ENCODE measurements around the gene SYNPR. TPM values are rescaled to one million over a fixed set of nuclear protein-coding genes. Genes with fewer than 3 reads are reported as not detected.

The SYNPR gene
- polyA plus RNA-seq, 3 donors = not detected

DNA sequence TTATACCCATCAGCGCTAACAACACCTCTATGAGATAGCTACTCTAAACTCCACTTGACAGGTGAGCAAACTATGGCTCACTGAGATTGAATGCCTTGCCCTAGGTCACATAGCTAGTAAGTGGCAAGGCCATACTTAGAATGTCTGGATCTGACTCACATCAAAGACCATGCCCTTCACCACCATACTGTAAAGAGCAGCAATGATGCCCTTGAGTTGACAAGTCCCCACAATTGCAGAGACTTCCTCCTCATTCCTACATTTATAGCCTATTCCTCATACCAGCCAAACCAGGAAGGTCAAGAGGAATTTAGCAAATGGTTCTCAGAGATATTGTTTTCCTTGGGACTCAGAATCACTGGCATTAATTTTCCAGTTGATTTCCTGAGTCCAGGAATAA is 216.5 kb downstream of the SYNPR start:
- Histone ChIP-seq H3K4me1 (ENCODE audit: control insufficient read depth in 1 of 2, insufficient read depth in 2 of 2, low read length in 2 of 2) (no peaks in the 10 kb centered on the region), H3K36me3 (replicated peaks in 1 of 2; ENCODE audit: control insufficient read depth in 1 of 2, insufficient read depth in 2 of 2, low read length in 2 of 2) (no peaks in the 10 kb centered on the region), H3K27ac (ENCODE audit: low read depth in 1 of 2, low read length in 2 of 2) (no peak overlapping the region), H3K4me2 (replicated peaks; ENCODE audit: extremely low read depth, low read length, poor library complexity, severe bottlenecking) (no peak overlapping the region), H3K79me2 (ENCODE audit: insufficient read depth, low read length) (no peaks in the 10 kb centered on the region), H3K27me3 (ENCODE audit: control insufficient read depth in 2 of 2, insufficient read depth in 2 of 2, low read length in 2 of 2) (no peaks in the 10 kb centered on the region), H3K9me3 (replicated peaks in 1 of 2; ENCODE audit: control insufficient read depth in 1 of 2, insufficient read depth in 1 of 2, low read length in 2 of 2) (peaks cover 0 to 3% of the 10 kb centered on the region in 2 donors), H3K9ac (ENCODE audit: insufficient read depth, low read length, poor library complexity, severe bottlenecking) (no peak overlapping the region), H2AFZ (ENCODE audit: insufficient read depth, low read depth, low read length, poor library complexity, severe bottlenecking) (no peak overlapping the region), H4K20me1 (ENCODE audit: insufficient read depth, low read length) (no peaks in the 10 kb centered on the region), H3K4me3 (replicated peaks in 1 of 3; ENCODE audit: low read depth in 2 of 3, low read length in 3 of 3) (no peak overlapping the region)
- H3K27ac Mint-ChIP-seq = no peak overlapping the region
- peaks cover 0 to 6% (median 2%) of the 10 kb centered on the region in 7 donors for H3K9me3 Mint-ChIP-seq
- TF ChIP-seq, protein P1, sequence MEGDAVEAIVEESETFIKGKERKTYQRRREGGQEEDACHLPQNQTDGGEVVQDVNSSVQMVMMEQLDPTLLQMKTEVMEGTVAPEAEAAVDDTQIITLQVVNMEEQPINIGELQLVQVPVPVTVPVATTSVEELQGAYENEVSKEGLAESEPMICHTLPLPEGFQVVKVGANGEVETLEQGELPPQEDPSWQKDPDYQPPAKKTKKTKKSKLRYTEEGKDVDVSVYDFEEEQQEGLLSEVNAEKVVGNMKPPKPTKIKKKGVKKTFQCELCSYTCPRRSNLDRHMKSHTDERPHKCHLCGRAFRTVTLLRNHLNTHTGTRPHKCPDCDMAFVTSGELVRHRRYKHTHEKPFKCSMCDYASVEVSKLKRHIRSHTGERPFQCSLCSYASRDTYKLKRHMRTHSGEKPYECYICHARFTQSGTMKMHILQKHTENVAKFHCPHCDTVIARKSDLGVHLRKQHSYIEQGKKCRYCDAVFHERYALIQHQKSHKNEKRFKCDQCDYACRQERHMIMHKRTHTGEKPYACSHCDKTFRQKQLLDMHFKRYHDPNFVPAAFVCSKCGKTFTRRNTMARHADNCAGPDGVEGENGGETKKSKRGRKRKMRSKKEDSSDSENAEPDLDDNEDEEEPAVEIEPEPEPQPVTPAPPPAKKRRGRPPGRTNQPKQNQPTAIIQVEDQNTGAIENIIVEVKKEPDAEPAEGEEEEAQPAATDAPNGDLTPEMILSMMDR (IDR thresholded peaks at IDR 0.05) = no peak
- no peaks in the 10 kb centered on the region for H3K36me3 Mint-ChIP-seq
- H3K4me1 Mint-ChIP-seq = no peaks in the 10 kb centered on the region
- peaks cover 0 to 1% (median 0%) of the 10 kb centered on the region in 3 donors for H3K27me3 Mint-ChIP-seq (ENCODE audit: low read depth in 3 of 3)
- H3K4me3 Mint-ChIP-seq = no peak overlapping the region
- 100% methylated on average over 1 of the region's 1 CpG for WGBS (ENCODE audit: insufficient coverage)
- DNase-seq = no peak
- intact Hi-C loops (cut with micrococcal nuclease) = no loop called here

DNA sequence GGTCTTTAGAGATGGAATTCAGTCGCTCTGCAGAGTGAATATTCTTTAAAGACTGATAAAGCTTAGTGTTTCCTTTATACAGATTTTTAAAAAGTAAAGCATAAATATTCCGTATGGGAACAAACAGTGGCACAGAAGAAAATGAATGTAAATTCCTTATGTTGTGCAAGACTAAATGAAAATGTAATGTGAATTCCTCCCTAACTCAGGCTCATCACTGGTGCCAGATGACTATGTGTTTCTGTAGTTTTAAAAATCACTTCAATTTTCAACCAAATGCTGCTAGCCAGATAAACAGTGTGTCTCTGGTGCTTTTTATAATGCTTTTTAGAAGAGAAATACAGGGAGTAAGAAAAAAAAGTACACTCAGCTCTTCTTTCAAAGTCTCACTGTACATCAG is 219.5 kb downstream of the SYNPR start:
- Mint-ChIP-seq H3K4me3 (no peak overlapping the region), H3K27me3 (ENCODE audit: low read depth in 3 of 3) (no peaks in the 10 kb centered on the region), H3K36me3 (no peaks in the 10 kb centered on the region), H3K27ac (no peak overlapping the region), H3K4me1 (no peaks in the 10 kb centered on the region), H3K9me3 (peaks cover 0 to 3% (median 0%) of the 10 kb centered on the region in 7 donors)
- no peak for DNase-seq
- no peaks in the 10 kb centered on the region for H3K36me3 ChIP-seq (replicated peaks in 1 of 2; ENCODE audit: control insufficient read depth in 1 of 2, insufficient read depth in 2 of 2, low read length in 2 of 2)
- H3K79me2 ChIP-seq (ENCODE audit: insufficient read depth, low read length) = no peaks in the 10 kb centered on the region
- H3K27ac ChIP-seq (ENCODE audit: low read depth in 1 of 2, low read length in 2 of 2) = no peak overlapping the region
- H4K20me1 ChIP-seq (ENCODE audit: insufficient read depth, low read length) = no peaks in the 10 kb centered on the region
- H2AFZ ChIP-seq (ENCODE audit: insufficient read depth, low read depth, low read length, poor library complexity, severe bottlenecking) = no peak overlapping the region
- H3K4me3 ChIP-seq (replicated peaks in 1 of 3; ENCODE audit: low read depth in 2 of 3, low read length in 3 of 3) = no peak overlapping the region
- no peak overlapping the region for H3K9ac ChIP-seq (ENCODE audit: insufficient read depth, low read length, poor library complexity, severe bottlenecking)
- WGBS (ENCODE audit: insufficient coverage) = no CpG with 5 or more reads among the region's 2 CpGs
- no peak overlapping the region for H3K4me2 ChIP-seq (replicated peaks; ENCODE audit: extremely low read depth, low read length, poor library complexity, severe bottlenecking)
- no peaks in the 10 kb centered on the region for H3K27me3 ChIP-seq (ENCODE audit: control insufficient read depth in 2 of 2, insufficient read depth in 2 of 2, low read length in 2 of 2)
- peaks cover 0 to 3% of the 10 kb centered on the region in 2 donors for H3K9me3 ChIP-seq (replicated peaks in 1 of 2; ENCODE audit: control insufficient read depth in 1 of 2, insufficient read depth in 1 of 2, low read length in 2 of 2)
- H3K4me1 ChIP-seq (ENCODE audit: control insufficient read depth in 1 of 2, insufficient read depth in 2 of 2, low read length in 2 of 2) = no peaks in the 10 kb centered on the region
- TF ChIP-seq, protein P1 (IDR thresholded peaks at IDR 0.05) = no peak
- intact Hi-C loops (cut with micrococcal nuclease) = no loop called here
